ENCODE results near the gene SKI. TPM values are rescaled to one million over a fixed set of nuclear protein-coding genes. Genes with fewer than 3 reads are reported as not detected.

SKI gene
- total and polyA plus RNA-seq, 2 donors (not counting 1 experiment from before 2014, with no cell fraction given), result 14.9 to 74.9 TPM

- peak overlapping the region; percentile 73 for H3K27ac Mint-ChIP-seq
- peaks cover 82% of the 10 kb centered on the region for H3K79me2 ChIP-seq (ENCODE audit: control insufficient read depth, insufficient read depth, low read length)
- ATAC-seq (ENCODE audit: low read depth), result no peak
- peak overlapping the region in 1 of 2 donors; percentile 55 for H3K27ac ChIP-seq (ENCODE audit: low read length in 2 of 2)
- H3K4me1 ChIP-seq (ENCODE audit: control insufficient read depth in 2 of 2, insufficient read depth in 2 of 2, low read length in 2 of 2), result peaks cover 40 to 45% of the 10 kb centered on the region in 2 donors
- H3K36me3 ChIP-seq (replicated peaks in 1 of 2; ENCODE audit: control extremely low read depth in 1 of 2, control insufficient read depth in 1 of 2, extremely low read depth in 1 of 2, insufficient read depth in 2 of 2, low read length in 1 of 2), result peaks cover 0 to 7% of the 10 kb centered on the region in 2 experiments
- peaks cover 82% of the 10 kb centered on the region for H4K20me1 ChIP-seq (ENCODE audit: control insufficient read depth, insufficient read depth, low read length, poor library complexity, severe bottlenecking)
- intact Hi-C loops (cut with micrococcal nuclease), result no loop called here
- no peak overlapping the region for H2AFZ ChIP-seq (ENCODE audit: insufficient read depth, low read depth, low read length, poor library complexity, severe bottlenecking)
- H3K4me1 Mint-ChIP-seq, result peaks cover 51% of the 10 kb centered on the region
- DNase-seq, result no peak
- H3K4me2 ChIP-seq (replicated peaks; ENCODE audit: low read depth, low read length, poor library complexity, severe bottlenecking), result peak overlapping the region; percentile 51
- WGBS (ENCODE audit: insufficient coverage), result 14% methylated on average over 6 of the region's 13 CpGs
- POLR2A ChIA-PET, result no interaction called here
- no peaks in the 10 kb centered on the region for H3K9me3 ChIP-seq (ENCODE audit: control extremely low read depth in 1 of 3, control insufficient read depth in 2 of 3, insufficient read depth in 1 of 3, low read length in 2 of 3)
- no peak overlapping the region for H3K4me3 ChIP-seq (ENCODE audit: control extremely low read depth in 1 of 5, extremely low read depth in 1 of 5, insufficient read depth in 1 of 5, low read depth in 2 of 5, low read length in 4 of 5)
- H3K9me3 Mint-ChIP-seq (ENCODE audit: insufficient read depth), result no peaks in the 10 kb centered on the region
- CTCF ChIA-PET, result no interaction called here
- TF ChIP-seq CTCF (IDR thresholded peaks at IDR 0.05) (no peak), EZH2 (IDR thresholded peaks at IDR 0.05; ENCODE audit: borderline replicate concordance, insufficient read depth, low read depth, low read length, poor library complexity, severe bottlenecking) (no peak)
- no peak overlapping the region for H3K4me3 Mint-ChIP-seq
- no peak overlapping the region for H3K9ac ChIP-seq (ENCODE audit: low read length)
- no peaks in the 10 kb centered on the region for H3K27me3 Mint-ChIP-seq
- no peaks in the 10 kb centered on the region for H3K27me3 ChIP-seq (replicated peaks in 1 of 4; ENCODE audit: control extremely low read depth in 1 of 4, control insufficient read depth in 3 of 4, insufficient read depth in 4 of 4, low read length in 3 of 4)
Observed at GRCh38 chr1:2279210-2279639, 51.1 kb downstream of the SKI start.

GRCh38 chr1:2279817-2280216, 51.7 kb downstream of the SKI start:
- no peak for DNase-seq
- intact Hi-C loops (cut with micrococcal nuclease), result no loop called here
- Histone ChIP-seq H3K79me2 (ENCODE audit: control insufficient read depth, insufficient read depth, low read length) (peaks cover 82% of the 10 kb centered on the region), H3K4me2 (replicated peaks; ENCODE audit: low read depth, low read length, poor library complexity, severe bottlenecking) (peak overlapping the region; percentile 51), H3K4me3 (ENCODE audit: control extremely low read depth in 1 of 5, extremely low read depth in 1 of 5, insufficient read depth in 1 of 5, low read depth in 2 of 5, low read length in 4 of 5) (no peak overlapping the region), H3K36me3 (replicated peaks in 1 of 2; ENCODE audit: control extremely low read depth in 1 of 2, control insufficient read depth in 1 of 2, extremely low read depth in 1 of 2, insufficient read depth in 2 of 2, low read length in 1 of 2) (peaks cover 0 to 7% of the 10 kb centered on the region in 2 experiments), H3K9ac (ENCODE audit: low read length) (no peak overlapping the region), H3K9me3 (ENCODE audit: control extremely low read depth in 1 of 3, control insufficient read depth in 2 of 3, insufficient read depth in 1 of 3, low read length in 2 of 3) (no peaks in the 10 kb centered on the region), H3K27ac (ENCODE audit: low read length in 2 of 2) (peak overlapping the region in 1 of 2 donors; percentile 55), H3K27me3 (replicated peaks in 1 of 4; ENCODE audit: control extremely low read depth in 1 of 4, control insufficient read depth in 3 of 4, insufficient read depth in 4 of 4, low read length in 3 of 4) (no peaks in the 10 kb centered on the region), H3K4me1 (ENCODE audit: control insufficient read depth in 2 of 2, insufficient read depth in 2 of 2, low read length in 2 of 2) (peaks cover 34 to 40% of the 10 kb centered on the region in 2 donors), H4K20me1 (ENCODE audit: control insufficient read depth, insufficient read depth, low read length, poor library complexity, severe bottlenecking) (peaks cover 82% of the 10 kb centered on the region), H2AFZ (ENCODE audit: insufficient read depth, low read depth, low read length, poor library complexity, severe bottlenecking) (no peak overlapping the region)
- no peak overlapping the region for H3K4me3 Mint-ChIP-seq
- no peak for TF ChIP-seq EZH2 (IDR thresholded peaks at IDR 0.05; ENCODE audit: borderline replicate concordance, insufficient read depth, low read depth, low read length, poor library complexity, severe bottlenecking)
- no peak for TF ChIP-seq CTCF (IDR thresholded peaks at IDR 0.05)
- no peaks in the 10 kb centered on the region for H3K27me3 Mint-ChIP-seq
- H3K27ac Mint-ChIP-seq, result no peak overlapping the region
- H3K4me1 Mint-ChIP-seq, result peaks cover 46% of the 10 kb centered on the region
- no peaks in the 10 kb centered on the region for H3K9me3 Mint-ChIP-seq (ENCODE audit: insufficient read depth)
- CTCF ChIA-PET, result no interaction called here
- WGBS (ENCODE audit: insufficient coverage), result 77% methylated on average over 5 of the region's 9 CpGs
- no peak for ATAC-seq (ENCODE audit: low read depth)
- POLR2A ChIA-PET, result interaction anchor here (0.7 kb wide), 1 partner anchor 46 kb away, joined by 3 read pairs; no protein-coding TSS in a partner anchor

Measured in B cell (primary cell).